ENCODE results near the gene PPT2. TPM values are rescaled to one million over a fixed set of nuclear protein-coding genes. Genes with fewer than 3 reads are reported as not detected.
"Not testable (repeated sequence)": the region's sequence is repeated elsewhere in the genome, so short reads cannot be mapped to it uniquely, and the experiment has no call there.

PPT2 gene
- total and polyA plus RNA-seq, 2 of the 13 experiments (the other 11 are each of a cell fraction or from before 2014, with no cell fraction given): 39.2 to 61.8 TPM

GRCh38 chr6:32192608-32193039 is 38.7 kb downstream of the PPT2 start, which contains the start of gene GPSM3 (continued):
- TF ChIP-seq KDM2A (CRISPR knock-in tag; IDR thresholded peaks at IDR 0.05; ENCODE audit: borderline replicate concordance, low read depth) (0 out of 2 replicates have a peak, but pooled peaks have one; percentile 17), ZNF12 (CRISPR knock-in tag; IDR thresholded peaks at IDR 0.05) (no peak), EP300 (IDR thresholded peaks at IDR 0.05; ENCODE audit: low read depth in 2 of 2, low read length in 2 of 2) (no peak), EP300 (CRISPR knock-in tag; IDR thresholded peaks at IDR 0.05; ENCODE audit: borderline replicate concordance) (0 out of 2 replicates have a peak, but pooled peaks have one; percentile 24)

- POLR2A ChIA-PET: interaction anchor here (1.2 to 1.3 kb wide), 3 partner anchors 10 to 779 kb away, joined by 6 to 8 read pairs (median 7); partner anchors contain the start of gene AGPAT1
- intact Hi-C loops (cut with micrococcal nuclease; ENCODE audit: unreplicated experiment); H4K20me1 ChIP-seq (ENCODE audit: insufficient read depth, low read length); H3K27ac ChIP-seq (ENCODE audit: extremely low read length, insufficient read depth, low read length); H2AFZ ChIP-seq (ENCODE audit: low read length); H3K36me3 ChIP-seq (replicated peaks in 1 of 2; ENCODE audit: control insufficient read depth in 1 of 2, insufficient read depth in 2 of 2, low read length in 2 of 2); FAIRE-seq; H3K27me3 ChIP-seq (ENCODE audit: control insufficient read depth in 1 of 2, insufficient read depth in 2 of 2, low read length in 2 of 2); ATAC-seq; H3K9ac ChIP-seq (ENCODE audit: insufficient read depth, low read depth, low read length); CTCF ChIA-PET (ENCODE audit: low intra/inter-chr PET ratio, low total read pairs); BruUV-seq (replicated peaks); DNase-seq (ENCODE audit: low spot score); H3K9me3 ChIP-seq (ENCODE audit: low read length): not testable (repeated sequence)
- Histone ChIP-seq H3K79me2 (ENCODE audit: insufficient read depth, low read length) (peaks cover 15% of the 10 kb centered on the region), H3K4me3 (replicated peaks in 1 of 3; ENCODE audit: insufficient read depth in 1 of 3, low read depth in 2 of 3, low read length in 3 of 3) (peak overlapping the region in 1 of 3 experiments; percentile 42; a peak in 1 of 6 replicates), H3K4me1 (ENCODE audit: insufficient read depth, low read length) (peaks cover 66% of the 10 kb centered on the region), H3K4me2 (ENCODE audit: low read depth, low read length) (peak overlapping the region; percentile 33)
- WGBS (ENCODE audit: low lambda C conversion rate): 79% methylated on average over 13 of the region's 13 CpGs
- in situ Hi-C loops (cut with HindIII; ENCODE audit: extremely low pct_ligation_motif_present, low pct_unique_long_range_greater_than_20kb): loop anchor here (5.0 kb wide), 1 partner anchor 779 kb away; no protein-coding TSS in a partner anchor
Observed at GRCh38 chr6:32193096-32193495, 39.2 kb downstream of the PPT2 start.

GRCh38 chr6:32194388-32194787 is 40.4 kb downstream of the PPT2 start:
- no peaks in the 10 kb centered on the region for H3K9me3 ChIP-seq (ENCODE audit: low read length)
- ATAC-seq: no peak
- H3K36me3 ChIP-seq (replicated peaks in 1 of 2; ENCODE audit: control insufficient read depth in 1 of 2, insufficient read depth in 2 of 2, low read length in 2 of 2): no peaks in the 10 kb centered on the region
- no peak for DNase-seq (ENCODE audit: low spot score)
- no peak overlapping the region for H3K27ac ChIP-seq (ENCODE audit: extremely low read length, insufficient read depth, low read length)
- no peak overlapping the region for H3K4me3 ChIP-seq (replicated peaks in 1 of 3; ENCODE audit: insufficient read depth in 1 of 3, low read depth in 2 of 3, low read length in 3 of 3)
- TF ChIP-seq ZNF619 (CRISPR knock-in tag; IDR thresholded peaks at IDR 0.05) (no peak), ZNF83 (CRISPR knock-in tag; IDR thresholded peaks at IDR 0.05; ENCODE audit: borderline replicate concordance) (no peak), AGO2 (optimal IDR thresholded peaks at IDR 0.05; ENCODE audit: low read depth, low read length) (no peak), PRDM15 (CRISPR knock-in tag; IDR thresholded peaks at IDR 0.05) (no peak), ZNF839 (CRISPR knock-in tag; IDR thresholded peaks at IDR 0.05; ENCODE audit: borderline replicate concordance) (no peak), ZNF720 (CRISPR knock-in tag; IDR thresholded peaks at IDR 0.05) (no peak), ZNF121 (CRISPR knock-in tag; IDR thresholded peaks at IDR 0.05) (no peak), ATAD3A (CRISPR knock-in tag; IDR thresholded peaks at IDR 0.05) (no peak), ARHGAP35 (CRISPR knock-in tag; IDR thresholded peaks at IDR 0.05; ENCODE audit: borderline replicate concordance) (no peak)
- intact Hi-C loops (cut with micrococcal nuclease; ENCODE audit: unreplicated experiment) (no loop called here), in situ Hi-C loops (cut with HindIII; ENCODE audit: extremely low pct_ligation_motif_present, low pct_unique_long_range_greater_than_20kb) (loop anchor here (5.0 kb wide), 1 partner anchor 778 kb away; no protein-coding TSS in a partner anchor)
- H3K9ac ChIP-seq (ENCODE audit: insufficient read depth, low read depth, low read length): no peak overlapping the region
- H3K4me1 ChIP-seq (ENCODE audit: insufficient read depth, low read length): peaks cover 56% of the 10 kb centered on the region
- peaks cover 8% of the 10 kb centered on the region for H3K79me2 ChIP-seq (ENCODE audit: insufficient read depth, low read length)
- 88% methylated on average over 4 of the region's 4 CpGs for WGBS (ENCODE audit: low lambda C conversion rate)
- H4K20me1 ChIP-seq (ENCODE audit: insufficient read depth, low read length): no peaks in the 10 kb centered on the region
- H3K27me3 ChIP-seq (ENCODE audit: control insufficient read depth in 1 of 2, insufficient read depth in 2 of 2, low read length in 2 of 2): no peaks in the 10 kb centered on the region; a peak in 1 of 5 replicates
- no TSS peak for BruUV-seq (replicated peaks)
- CTCF ChIA-PET (ENCODE audit: low intra/inter-chr PET ratio, low total read pairs): interaction anchor here (1.7 kb wide), 1 partner anchor 75 kb away, joined by 11 read pairs; no protein-coding TSS in a partner anchor
- POLR2A ChIA-PET: interaction anchor here (1.8 to 2.0 kb wide), 2 partner anchors 12 to 16 kb away, joined by 18 to 82 read pairs; partner anchors contain the start of genes AGPAT1 and RNF5
- no peak for FAIRE-seq
- no peak overlapping the region for H2AFZ ChIP-seq (ENCODE audit: low read length)
- peak overlapping the region; percentile 93; the same call in 1 of the 2 replicates for H3K4me2 ChIP-seq (ENCODE audit: low read depth, low read length)
